ENCODE results near the gene PLA2G4E.

The PLA2G4E gene

DNA sequence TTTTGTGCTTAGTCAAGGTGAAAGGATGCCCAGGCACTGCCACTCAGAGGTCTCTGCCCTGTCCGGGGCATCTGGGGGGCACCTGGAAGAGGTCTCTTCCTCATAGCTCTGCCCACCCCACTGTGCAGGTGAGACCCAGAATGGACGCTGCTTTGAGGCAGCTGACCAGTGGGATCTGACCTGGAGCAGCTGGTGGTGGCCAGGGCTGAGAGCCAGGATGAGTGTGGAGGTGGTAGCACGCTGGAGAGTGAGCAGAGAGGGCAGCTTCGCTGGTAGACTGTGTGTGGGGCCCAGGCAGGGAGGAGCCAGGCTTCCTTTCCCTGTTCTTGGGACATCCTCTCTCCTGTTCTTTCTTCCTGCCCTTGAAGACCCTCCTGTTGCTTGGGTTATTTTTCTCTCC lies 32.2 kb upstream of the PLA2G4E start:
- in situ Hi-C loops (cut with HindIII; ENCODE audit: low sequenced_read_pairs): loop anchor here (5.0 kb wide), 1 partner anchor 46 kb away; no protein-coding TSS in a partner anchor

DNA sequence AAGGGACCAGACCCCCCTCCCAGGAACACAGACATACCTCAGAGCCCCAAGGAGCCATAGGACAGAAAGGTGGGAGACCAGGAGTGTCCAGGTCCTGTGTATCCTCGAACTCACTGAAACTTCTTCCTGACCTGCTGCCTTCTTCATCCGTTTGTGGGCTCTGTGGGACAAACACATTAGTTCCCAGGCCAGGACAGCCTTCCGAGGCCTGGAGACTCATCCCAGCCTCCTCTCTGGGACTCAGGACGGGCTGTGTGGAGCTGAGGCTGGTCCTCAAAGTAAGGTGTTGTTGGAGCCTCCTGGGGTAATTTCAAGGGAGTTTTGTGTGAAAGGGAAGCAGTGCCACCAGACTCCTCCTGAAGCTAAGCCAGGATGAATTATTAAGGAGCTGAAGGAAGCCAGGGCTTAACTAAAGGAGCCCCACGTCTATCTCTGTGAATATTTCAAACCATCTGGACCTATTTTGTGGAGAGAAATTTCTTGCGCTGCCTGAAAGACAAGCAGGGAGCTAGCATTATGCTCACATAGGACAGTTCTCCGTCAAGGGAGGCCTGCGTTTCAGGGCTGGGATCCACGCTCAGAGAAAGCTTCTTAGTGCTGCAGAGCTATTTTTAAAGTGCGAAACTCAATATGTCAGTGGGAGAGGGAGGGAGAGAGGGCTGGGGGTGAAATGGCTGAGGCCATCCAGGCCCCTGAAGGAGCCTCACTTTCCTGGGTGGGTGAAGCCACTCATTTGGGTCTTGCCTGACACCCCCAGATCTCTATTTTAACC lies 29.8 kb upstream of the PLA2G4E start:
- in situ Hi-C loops (cut with HindIII; ENCODE audit: low sequenced_read_pairs): loop anchor here (5.0 kb wide), 1 partner anchor 43 kb away; no protein-coding TSS in a partner anchor

DNA sequence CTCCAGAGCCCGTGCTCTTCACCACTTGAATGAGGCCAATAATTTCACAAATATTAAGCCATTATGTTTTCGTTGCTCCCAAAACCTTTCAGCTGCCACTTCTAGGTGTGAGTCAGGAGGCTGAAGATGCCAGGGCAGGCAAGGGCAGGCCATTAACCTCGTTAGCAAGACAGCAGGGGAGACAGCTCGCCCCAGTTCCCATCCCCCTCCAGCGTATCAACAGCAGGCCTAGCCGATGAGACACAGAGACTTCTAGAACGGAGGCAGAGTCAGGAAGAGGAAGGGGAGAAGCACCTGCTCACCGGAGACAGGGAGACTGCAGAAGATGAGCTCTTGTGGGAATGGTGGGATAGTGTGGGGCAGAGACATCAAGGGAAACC lies 28.0 kb upstream of the PLA2G4E start:
- in situ Hi-C loops (cut with HindIII; ENCODE audit: low sequenced_read_pairs): no loop called here

DNA sequence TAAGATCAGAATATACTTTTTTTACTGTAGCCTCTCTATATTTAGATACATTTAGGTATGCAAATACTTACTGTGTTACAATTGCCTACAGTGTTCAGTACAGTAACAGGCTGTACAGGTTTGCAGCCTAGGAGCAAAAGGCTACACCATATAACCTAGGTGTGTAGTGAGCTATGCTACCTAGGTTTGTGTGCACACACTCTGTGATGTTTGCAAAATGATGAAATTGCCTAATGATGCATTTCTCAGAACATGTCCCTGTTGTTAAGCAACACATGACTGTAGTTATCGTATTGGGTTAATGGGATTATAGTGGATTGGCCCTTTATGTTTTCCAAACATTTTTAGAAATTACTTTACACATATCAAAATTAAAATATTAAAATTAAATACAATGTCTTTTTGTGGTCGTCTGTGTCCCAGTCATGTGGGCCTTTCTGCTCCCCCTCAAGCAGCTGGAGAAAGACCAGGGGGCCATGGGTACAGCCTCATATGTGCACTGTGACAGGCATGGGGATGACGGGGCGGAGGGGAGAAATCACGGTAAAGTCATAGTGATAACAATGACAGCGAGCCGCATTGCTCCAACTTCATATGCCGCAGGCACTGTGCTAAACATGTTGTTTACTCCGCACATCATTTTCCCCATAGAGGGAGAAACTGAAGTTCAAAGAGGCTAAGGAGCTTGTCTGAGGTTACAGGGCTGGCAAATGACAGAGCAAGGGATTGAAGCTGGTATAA lies 27.4 kb upstream of the PLA2G4E start:
- in situ Hi-C loops (cut with HindIII; ENCODE audit: low sequenced_read_pairs): no loop called here

DNA sequence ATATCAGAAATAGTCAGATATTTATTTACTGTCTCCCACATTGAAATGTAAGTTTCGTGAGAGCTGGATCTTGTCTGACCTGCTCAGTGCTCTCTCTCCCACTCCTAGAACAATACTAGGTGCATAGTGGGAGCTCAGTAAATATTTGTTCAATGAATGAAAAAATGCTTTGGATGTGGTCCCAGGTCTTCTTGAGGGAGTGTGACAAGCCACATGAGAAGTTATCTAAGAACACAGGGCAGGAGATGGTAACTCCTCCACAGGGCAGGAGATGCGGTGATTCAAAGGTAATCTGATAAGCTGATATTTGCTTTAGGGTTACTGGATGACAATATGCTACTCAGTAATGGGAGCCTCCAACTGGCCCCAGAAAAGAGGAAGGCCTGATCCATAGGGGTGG lies 25.8 kb upstream of the PLA2G4E start:
- in situ Hi-C loops (cut with HindIII; ENCODE audit: low sequenced_read_pairs): no loop called here

DNA sequence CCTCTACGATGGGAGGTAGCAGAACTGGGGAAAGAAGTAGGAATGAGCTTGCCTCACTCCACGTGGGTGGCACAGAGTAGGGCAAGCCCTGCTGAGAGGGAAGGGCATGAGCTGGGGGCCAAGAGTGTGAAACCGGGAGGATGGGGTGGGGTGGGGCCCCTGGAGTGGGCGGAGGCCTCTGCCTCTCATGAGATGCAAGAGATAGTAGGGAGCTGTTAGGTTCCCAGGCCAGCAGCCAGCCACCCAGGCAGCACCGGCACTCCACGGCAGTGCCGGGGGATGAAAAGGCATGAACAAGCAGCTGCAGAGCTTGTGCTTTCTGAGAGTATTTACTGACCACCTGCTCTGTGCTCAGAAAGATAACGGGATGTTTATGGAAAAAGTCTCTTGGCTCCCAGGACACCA lies 24.4 kb upstream of the PLA2G4E start:
- in situ Hi-C loops (cut with HindIII; ENCODE audit: low sequenced_read_pairs): no loop called here

DNA sequence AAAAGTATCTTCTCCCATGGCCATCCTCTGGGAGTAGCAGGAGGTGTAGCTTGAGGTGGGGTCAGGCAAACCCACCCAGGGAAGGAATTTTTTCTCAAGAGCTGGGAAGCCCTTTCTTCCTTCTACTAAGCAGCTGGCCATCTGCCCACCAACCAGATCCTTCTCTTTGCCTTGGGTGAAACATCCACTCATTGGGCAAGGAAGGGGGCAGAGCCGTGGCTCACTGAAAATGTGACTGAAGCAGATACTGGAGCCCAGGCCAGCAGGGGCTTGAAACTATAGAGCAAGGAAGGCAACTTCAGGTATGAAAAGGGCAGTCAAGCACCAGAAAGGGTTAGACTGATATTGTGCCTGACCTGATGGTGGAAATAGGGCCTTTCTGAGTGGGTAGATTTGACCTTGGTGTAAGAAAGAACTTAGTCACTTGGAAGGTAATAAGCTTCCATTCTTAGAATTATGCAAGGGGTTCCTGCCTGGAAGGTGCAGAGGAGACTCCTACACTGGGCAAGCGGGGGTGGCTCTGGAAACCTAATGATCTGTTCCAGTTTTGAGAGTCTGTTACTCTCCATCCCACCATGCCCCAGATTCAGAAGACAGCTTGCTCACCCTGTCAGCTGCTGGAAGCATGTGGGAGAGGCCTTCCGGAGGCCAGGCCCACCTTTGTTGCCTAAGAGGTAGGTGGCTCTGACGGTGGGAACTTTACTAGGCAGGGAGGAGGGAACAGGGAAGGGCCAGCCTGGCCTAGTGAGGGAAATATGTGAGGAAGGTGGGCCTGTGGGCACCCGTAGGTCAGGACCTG lies 22.0 kb upstream of the PLA2G4E start:
- in situ Hi-C loops (cut with HindIII; ENCODE audit: low sequenced_read_pairs): loop anchor here (5.0 kb wide), 1 partner anchor 94 kb away; no protein-coding TSS in a partner anchor

DNA sequence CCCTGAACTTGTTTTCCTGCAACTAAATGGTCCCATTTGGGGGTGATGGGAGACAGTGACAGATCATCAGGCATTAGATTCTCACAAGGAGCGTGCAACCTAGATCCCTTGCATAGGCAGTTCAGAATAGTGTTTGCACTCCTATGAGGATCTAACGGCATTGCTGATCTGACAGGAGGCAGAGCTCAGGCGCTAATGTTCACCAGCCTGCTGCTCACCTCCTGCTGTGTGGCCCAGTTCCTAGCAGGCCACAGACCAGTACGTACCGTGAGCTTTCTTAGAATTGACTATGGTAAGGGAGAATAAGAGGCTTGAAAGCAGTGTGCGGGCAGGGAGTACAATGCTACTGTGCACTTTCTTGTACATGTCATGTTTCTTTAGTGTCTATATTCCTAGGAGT lies 17.6 kb upstream of the PLA2G4E start:
- in situ Hi-C loops (cut with HindIII; ENCODE audit: low sequenced_read_pairs): no loop called here

DNA sequence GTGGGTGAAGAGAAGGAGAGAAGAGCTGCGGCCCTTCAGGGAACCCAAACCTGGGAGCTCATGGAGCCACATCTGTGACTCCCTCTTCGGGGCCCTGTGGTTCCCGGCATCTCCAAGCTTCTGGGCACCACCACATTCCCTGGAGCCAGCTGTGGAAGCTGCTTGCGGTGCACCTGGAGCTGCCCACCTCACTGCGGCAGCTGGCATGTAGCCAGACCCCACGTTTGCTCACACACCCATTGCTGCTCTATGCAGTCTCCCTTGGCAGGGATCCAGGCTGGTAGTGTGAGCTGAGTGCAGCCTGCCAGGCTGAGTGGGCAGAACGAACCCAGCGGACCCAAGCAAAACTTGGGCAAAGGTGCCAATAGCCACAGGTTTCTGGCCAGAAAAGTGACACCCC lies 16.8 kb upstream of the PLA2G4E start:
- in situ Hi-C loops (cut with HindIII; ENCODE audit: low sequenced_read_pairs): no loop called here

DNA sequence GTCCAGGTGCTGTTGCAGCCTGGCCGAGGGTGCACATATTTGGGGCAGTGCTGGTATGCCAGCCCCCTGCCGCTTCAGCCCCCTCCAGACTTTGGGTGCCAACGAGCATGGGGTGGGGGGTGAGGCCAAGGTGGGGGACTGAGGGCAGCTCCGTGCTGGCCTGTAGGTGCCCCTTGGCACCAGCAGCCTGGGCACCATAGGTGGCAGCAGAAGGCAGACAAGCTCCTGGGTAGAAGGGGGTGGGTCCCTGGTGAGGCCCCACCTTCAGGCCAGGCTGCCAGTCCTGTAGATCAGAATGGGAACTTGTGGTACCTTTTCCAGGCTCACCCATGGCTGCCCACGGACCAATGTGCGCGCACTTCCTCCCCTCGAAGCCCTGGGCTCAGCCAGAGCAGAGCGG lies 16.1 kb upstream of the PLA2G4E start:
- in situ Hi-C loops (cut with HindIII; ENCODE audit: low sequenced_read_pairs): no loop called here

DNA sequence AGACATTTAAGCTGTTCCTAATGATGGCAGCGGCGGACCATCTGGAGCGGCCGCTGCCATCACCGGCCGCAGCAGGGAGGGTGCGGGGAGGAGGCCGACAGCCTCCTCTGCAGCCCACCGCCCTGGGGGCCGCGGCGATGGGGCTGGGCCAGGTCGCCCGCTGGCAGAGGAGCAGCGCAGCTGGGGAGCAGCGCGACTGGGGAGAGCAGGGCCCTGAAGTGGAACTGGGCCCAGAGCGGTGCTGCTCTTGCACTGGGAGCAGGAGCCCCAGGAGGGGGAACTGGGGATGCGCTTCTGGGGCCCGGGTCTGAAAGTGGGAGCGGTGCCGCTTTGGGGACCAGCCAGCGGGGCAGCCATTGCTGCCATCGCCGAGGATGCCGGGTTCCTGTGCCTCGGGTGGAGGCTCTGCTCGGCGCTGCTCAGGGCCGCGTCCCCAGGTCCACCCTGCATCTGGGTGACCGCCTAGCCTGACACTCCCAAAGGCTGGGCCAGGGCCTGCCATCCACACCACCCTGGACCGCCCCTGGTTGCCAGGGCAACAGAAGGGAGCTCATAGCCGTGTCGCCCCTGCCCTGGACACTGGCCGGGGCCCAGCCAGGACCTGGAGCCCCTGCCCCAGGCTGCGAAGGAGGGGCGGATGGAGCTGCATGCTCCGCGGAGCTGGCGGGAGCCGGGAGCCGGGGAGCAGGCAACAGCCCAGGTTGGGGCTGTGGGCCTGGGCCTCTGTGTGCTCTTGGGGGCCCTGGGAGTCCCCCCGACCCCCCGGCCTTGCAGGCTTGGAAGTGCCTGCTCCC lies 15.5 kb upstream of the PLA2G4E start:
- in situ Hi-C loops (cut with HindIII; ENCODE audit: low sequenced_read_pairs): no loop called here

DNA sequence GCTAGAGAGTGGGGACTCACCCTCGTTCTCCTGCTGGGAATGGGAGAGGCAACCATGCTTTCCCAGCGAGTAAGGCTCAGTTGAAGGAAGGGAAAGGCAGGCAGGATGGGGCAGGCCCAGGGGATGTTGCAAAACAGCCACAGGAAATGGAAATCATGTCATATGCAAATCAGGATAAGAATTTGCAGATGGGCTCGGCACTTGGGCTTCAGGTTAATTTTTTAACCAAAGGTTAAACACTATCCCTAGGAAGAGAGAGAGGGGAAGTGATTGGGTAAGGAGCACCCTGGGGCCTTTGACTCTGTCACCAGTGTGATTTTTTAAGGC lies 14.6 kb upstream of the PLA2G4E start:
- in situ Hi-C loops (cut with HindIII; ENCODE audit: low sequenced_read_pairs): no loop called here

DNA sequence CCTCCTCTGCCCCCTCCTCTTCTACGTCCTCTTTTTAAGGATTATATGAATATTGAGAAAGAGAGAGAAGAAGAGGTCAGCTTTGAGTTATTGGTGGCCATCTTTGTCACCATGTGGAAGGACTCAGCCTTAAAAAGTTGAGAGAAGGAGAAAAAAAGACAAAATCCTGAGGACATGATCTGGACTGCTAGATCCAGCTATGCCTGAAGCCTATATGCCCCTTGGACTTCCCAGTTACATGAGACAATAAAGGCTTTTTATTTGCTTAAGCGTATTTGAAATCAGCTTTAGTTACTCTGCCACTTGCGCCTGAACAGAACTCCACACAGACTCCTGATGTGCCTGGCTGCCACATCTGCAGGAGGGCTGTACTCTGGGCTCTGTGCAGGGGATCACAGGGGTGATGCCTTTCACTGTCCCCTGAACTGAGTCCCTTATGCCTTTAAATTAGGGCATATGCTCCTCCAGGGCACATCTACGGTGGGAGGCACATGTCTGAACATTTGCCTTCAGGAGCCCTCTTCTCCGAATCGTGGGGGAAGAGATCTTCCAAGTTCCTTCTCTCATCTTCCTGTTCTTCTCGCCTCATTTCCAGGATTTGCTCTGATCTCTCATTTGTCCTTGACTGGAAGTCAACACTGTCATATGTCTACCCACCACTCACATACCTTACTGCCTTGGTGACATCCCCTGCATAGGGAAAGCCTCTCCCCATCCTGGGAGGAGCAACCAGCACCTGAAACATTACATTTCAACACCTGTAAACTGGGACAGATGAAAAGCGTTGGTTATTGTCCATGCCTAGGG lies 14.0 kb upstream of the PLA2G4E start:
- in situ Hi-C loops (cut with HindIII; ENCODE audit: low sequenced_read_pairs): no loop called here

DNA sequence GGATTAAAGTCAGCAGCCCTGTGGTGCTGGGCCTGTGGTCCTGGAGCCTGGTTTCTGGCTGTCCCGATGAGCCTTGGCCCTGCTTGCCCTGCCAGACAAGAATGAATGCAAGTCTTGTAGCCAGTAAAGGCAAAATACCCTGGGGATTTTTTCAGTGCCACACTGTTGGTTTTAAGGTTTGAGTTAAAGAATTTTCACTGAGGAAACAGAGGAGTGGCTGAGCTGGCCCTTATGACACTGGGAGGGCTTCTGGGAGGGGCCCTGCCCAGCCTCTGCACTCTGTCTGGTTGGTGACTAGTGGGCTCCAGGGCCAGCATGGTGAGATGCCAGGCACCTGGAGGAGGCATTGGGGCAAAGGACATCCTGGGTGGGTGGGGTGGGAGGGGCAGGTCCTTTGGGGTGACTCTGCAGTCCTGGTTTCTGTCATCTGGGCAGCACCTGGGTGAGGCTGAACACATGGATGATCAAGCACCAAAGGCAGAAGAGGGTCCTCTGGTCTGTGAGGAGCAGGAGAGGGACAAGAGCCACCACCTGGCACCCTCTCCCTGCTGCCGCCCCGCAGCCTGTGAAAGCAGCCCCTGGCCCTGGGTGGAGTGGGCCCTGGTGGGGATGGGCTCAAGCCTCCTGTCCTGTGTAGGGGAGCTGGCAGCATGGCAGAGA lies 12.5 kb upstream of the PLA2G4E start:
- in situ Hi-C loops (cut with HindIII; ENCODE audit: low sequenced_read_pairs): no loop called here

DNA sequence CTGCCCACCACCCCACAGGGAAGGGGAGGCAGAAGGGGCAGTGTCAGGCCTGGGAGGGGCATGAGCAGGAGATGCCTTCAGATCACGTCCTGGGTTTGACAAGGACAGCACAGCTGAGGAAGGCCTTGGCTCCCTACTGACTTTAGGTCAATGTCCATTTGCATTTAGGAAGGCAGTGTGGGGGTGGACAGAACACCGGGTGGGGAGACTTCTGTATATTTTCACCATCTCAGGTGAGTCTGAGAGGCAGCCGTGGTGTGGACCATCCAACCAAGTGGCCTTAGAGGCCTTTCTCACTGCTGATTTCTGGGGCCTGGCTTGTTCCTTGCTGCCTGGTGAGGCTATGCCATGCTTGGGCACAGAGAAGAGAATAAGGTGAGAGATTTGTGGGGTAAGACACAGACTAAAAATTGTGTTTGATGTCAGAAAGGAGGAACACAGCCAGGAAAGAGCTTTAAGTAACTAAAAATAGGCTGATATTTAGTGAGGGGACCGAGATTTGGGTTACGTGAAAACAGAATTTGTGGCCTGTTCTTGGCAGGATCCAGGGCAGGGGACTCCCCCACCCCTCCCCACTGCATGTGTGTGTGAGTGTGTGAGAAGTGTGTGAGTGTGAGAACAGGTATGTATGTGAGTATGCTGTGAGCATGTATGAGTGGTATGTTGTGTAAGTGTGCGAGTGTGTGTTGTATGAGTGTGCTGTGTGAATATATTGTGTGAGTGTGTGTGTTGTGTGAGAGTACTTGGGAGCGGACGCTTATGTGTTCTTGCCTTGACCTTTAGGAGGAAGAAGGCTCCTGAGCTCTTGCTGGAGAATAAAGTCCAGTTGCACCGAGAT lies 11.8 kb upstream of the PLA2G4E start:
- in situ Hi-C loops (cut with HindIII; ENCODE audit: low sequenced_read_pairs): no loop called here

DNA sequence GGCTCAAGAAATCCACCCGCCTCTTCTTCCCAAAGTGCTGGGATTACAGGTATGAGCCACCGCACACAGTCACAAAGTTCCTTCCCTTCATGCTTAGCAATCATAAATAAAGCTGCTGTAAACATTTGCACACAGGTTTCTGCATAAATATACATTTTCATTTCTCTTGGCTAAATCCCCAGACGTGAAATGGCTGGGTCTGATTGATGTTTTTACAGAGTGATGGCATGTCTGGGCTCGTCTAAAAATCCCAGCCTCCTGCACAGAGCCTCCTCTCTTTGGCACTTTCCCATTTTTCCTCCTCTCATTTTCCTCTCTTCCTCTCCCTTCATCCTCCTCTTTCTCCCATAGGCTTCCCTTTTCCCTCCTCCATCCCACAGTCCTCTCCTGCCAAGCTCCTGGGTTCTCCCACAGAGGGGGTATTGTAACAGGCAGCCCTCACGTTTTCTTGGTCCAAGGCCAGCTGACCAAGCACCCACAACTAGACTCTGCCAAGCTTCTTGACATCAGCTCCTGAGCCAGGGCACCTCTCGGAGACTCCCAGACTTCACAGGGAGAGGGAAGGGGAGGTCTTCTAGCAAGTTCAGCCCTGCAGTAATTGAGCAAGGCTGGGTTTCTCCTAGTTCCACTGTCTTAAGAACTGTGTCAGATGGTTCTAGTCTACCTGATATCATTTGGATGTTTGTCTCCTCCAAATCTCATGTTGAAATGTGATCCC lies 10.5 kb upstream of the PLA2G4E start:
- in situ Hi-C loops (cut with HindIII; ENCODE audit: low sequenced_read_pairs): no loop called here

DNA sequence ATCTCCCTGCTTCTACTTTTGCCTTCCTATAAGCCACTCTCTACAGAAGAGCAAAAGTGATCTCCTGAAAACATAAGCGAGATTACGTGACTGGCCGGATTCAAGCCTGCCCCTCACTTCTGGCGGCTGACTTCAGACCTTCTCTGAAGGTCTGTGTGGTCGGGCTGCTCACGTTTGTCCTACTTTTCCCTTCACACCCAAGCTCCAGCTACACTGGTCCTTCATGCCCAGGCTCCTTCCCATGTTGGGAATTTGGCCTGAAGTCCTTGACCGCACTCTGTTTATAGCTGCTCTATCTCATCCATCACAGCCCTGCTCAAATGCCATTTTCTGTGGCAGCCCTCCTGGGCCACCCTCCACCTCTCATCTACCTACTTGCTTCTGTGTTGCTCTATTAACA lies 6.7 kb upstream of the PLA2G4E start:
- in situ Hi-C loops (cut with HindIII; ENCODE audit: low sequenced_read_pairs): no loop called here

DNA sequence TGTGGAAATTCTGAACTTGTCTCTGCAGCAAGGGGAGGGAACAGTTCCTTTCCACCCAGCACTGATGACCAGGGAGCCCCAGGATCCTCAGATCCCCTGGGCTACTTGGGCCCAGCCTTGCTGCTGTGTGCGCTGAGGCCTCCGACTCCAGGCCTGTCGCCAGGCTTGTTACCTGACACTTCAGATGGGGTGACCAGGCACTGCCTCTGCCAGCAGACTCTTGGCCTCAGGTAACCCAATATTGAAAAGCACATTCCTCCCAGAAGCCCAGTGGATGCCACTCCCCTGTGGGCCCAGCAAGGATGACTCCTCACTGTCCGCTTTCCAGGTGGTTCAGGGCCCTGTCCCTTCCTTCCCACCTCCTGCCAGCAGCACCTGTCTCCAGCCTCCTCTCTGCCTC lies 3.5 kb upstream of the PLA2G4E start:
- in situ Hi-C loops (cut with HindIII; ENCODE audit: low sequenced_read_pairs): no loop called here

Measured in endothelial cell of hepatic sinusoid (primary cell).